ENCODE results near the gene KRT83. TPM values are rescaled to one million over a fixed set of nuclear protein-coding genes. Genes with fewer than 3 reads are reported as not detected.

The KRT83 gene
- total RNA-seq, 1 donor, result not detected

DNA sequence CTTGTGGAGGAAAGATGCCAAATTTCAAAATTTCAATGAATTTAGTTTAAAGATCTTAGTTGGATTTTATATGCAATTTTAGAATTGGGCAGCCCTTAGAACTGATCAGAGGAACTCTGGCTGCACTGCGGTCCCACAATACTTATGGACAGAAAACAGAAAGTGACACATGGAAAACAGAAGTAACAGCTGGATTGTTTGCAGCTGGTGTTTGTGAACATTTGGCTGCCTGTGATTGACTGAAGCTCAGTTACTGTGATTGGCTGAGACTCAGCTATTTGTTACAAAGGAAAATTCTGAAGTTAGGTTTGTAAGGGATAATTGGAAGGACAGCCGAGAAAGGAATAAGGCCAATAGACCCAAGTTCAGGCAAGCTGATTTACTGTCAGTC lies 56.8 kb downstream of the KRT83 start:
- no peaks in the 10 kb centered on the region for H3K36me3 ChIP-seq (ENCODE audit: insufficient read depth, low read length)
- no peaks in the 10 kb centered on the region for H4K20me1 ChIP-seq (ENCODE audit: insufficient read depth, low read length)
- no peaks in the 10 kb centered on the region for H3K79me2 ChIP-seq (ENCODE audit: insufficient read depth, low read length)
- no peaks in the 10 kb centered on the region for H3K27me3 ChIP-seq (ENCODE audit: insufficient read depth, low read length)
- no peak overlapping the region for H3K4me2 ChIP-seq (ENCODE audit: insufficient read depth, low read length)
- no peaks in the 10 kb centered on the region for H3K9me3 ChIP-seq (ENCODE audit: low read depth, low read length)
- H3K27ac ChIP-seq (ENCODE audit: low read depth, low read length), result no peak overlapping the region
- TF ChIP-seq, protein P1, sequence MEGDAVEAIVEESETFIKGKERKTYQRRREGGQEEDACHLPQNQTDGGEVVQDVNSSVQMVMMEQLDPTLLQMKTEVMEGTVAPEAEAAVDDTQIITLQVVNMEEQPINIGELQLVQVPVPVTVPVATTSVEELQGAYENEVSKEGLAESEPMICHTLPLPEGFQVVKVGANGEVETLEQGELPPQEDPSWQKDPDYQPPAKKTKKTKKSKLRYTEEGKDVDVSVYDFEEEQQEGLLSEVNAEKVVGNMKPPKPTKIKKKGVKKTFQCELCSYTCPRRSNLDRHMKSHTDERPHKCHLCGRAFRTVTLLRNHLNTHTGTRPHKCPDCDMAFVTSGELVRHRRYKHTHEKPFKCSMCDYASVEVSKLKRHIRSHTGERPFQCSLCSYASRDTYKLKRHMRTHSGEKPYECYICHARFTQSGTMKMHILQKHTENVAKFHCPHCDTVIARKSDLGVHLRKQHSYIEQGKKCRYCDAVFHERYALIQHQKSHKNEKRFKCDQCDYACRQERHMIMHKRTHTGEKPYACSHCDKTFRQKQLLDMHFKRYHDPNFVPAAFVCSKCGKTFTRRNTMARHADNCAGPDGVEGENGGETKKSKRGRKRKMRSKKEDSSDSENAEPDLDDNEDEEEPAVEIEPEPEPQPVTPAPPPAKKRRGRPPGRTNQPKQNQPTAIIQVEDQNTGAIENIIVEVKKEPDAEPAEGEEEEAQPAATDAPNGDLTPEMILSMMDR (IDR thresholded peaks at IDR 0.05; ENCODE audit: extremely low read depth, low read depth, low read length), result no peak
- no peak overlapping the region for H3K4me3 ChIP-seq (ENCODE audit: insufficient read depth, low read length)
- DNase-seq (ENCODE audit: insufficient read length, low spot score, missing footprints), result no peak
- no peak overlapping the region for H2AFZ ChIP-seq (ENCODE audit: low read length)
- H3K4me1 ChIP-seq (ENCODE audit: insufficient read depth, low read length), result peaks cover 33% of the 10 kb centered on the region

Other genes with a start within 250 kb of the KRT83 start
- gene SMIM41, start 241.7 kb downstream of the KRT83 start, total RNA-seq, result under 0.01 TPM in 1 of 2 replicates, not detected in the other
- 0.59 and 0.72 TPM in 2 replicates for gene KRT80, start 129.4 kb downstream of the KRT83 start, total RNA-seq
- gene KRT7, start 88.2 kb downstream of the KRT83 start, total RNA-seq, result 20.9 and 27.9 TPM in 2 replicates
- under 0.01 and 0.36 TPM in 2 replicates for gene KRT86, start 46.8 kb downstream of the KRT83 start, total RNA-seq
- 0.29 TPM in 1 of 2 replicates, not detected in the other for gene KRT81, start 29.9 kb downstream of the KRT83 start, total RNA-seq
- not detected in 2 replicates for gene KRT85, start 46.1 kb upstream of the KRT83 start, total RNA-seq
- gene KRT84, start 64.3 kb upstream of the KRT83 start, total RNA-seq, result not detected in 2 replicates
- gene KRT82, start 84.9 kb upstream of the KRT83 start, total RNA-seq, result not detected in 2 replicates
- under 0.01 TPM in 1 of 2 replicates, not detected in the other for gene KRT75, start 113.0 kb upstream of the KRT83 start, total RNA-seq
- gene KRT6B, start 130.7 kb upstream of the KRT83 start, total RNA-seq, result not detected in 2 replicates
- gene KRT6C, start 152.4 kb upstream of the KRT83 start, total RNA-seq, result not detected in 2 replicates
- gene KRT6A, start 171.9 kb upstream of the KRT83 start, total RNA-seq, result under 0.01 and 0.72 TPM in 2 replicates
- 0.36 TPM in 1 of 2 replicates, not detected in the other for gene KRT5, start 199.0 kb upstream of the KRT83 start, total RNA-seq
- not detected in 2 replicates for gene KRT71, start 231.7 kb upstream of the KRT83 start, total RNA-seq